Coronary artery (tissue), 2 donors: Measurements from ENCODE around the gene SIGLEC11.

Experiments used
- DNase-seq: peaks from one replicate; pipeline ENCODE4 v3.0.0-alpha.2; 2017; ENCODE audit warnings: low spot score
- H3K27ac ChIP-seq, 2 donors: fragments of 200-600 bp; sonication (generic); one replicate each; pipeline ENCODE4 v1.5.1; 2016 to 2019
- H3K4me3 ChIP-seq: fragments of 200-600 bp; sonication (generic); 2 replicates; pipeline ENCODE4 v1.5.1; 2016; ENCODE audit warnings: mild to moderate bottlenecking, moderate library complexity
- CTCF ChIP-seq: fragments of 200-600 bp; sonication (generic); IDR thresholded peaks from one replicate; pipeline ENCODE4 v1.5.1; 2019; ENCODE audit warnings: antibody characterized with exemption

SIGLEC11 gene

GRCh38 chr19:49954933-49955332 lies 6.0 kb downstream of the SIGLEC11 start:
- Histone ChIP-seq H3K27ac (no peak overlapping the region), H3K4me3 (no peak overlapping the region)
- TF ChIP-seq CTCF, result no peak
- DNase-seq, result no peak

GRCh38 chr19:49954092-49954829 lies 6.7 kb downstream of the SIGLEC11 start:
- TF ChIP-seq CTCF, result no peak
- H3K27ac ChIP-seq, result no peak overlapping the region
- no peak for DNase-seq
- H3K4me3 ChIP-seq, result no peak overlapping the region

- Histone ChIP-seq H3K4me3 (no peak overlapping the region), H3K27ac (no peak overlapping the region)
- no peak for TF ChIP-seq CTCF
- no peak for DNase-seq
Observed at GRCh38 chr19:49953416-49953815, 7.6 kb downstream of the SIGLEC11 start.

GRCh38 chr19:49952906-49953305 lies 8.1 kb downstream of the SIGLEC11 start:
- TF ChIP-seq CTCF, result no peak
- no peak for DNase-seq
- no peak overlapping the region for H3K4me3 ChIP-seq
- no peak overlapping the region for H3K27ac ChIP-seq

- no peak for TF ChIP-seq CTCF
- Histone ChIP-seq H3K27ac (no peak overlapping the region), H3K4me3 (no peak overlapping the region)
- no peak for DNase-seq
Observed at GRCh38 chr19:49952479-49952836, 8.5 kb downstream of the SIGLEC11 start.

GRCh38 chr19:49951806-49952478 lies 9.0 kb downstream of the SIGLEC11 start:
- Histone ChIP-seq H3K4me3 (no peak overlapping the region), H3K27ac (no peak overlapping the region)
- no peak for DNase-seq
- no peak for TF ChIP-seq CTCF

- no peak for TF ChIP-seq CTCF
- DNase-seq, result no peak
- Histone ChIP-seq H3K4me3 (no peak overlapping the region), H3K27ac (no peak overlapping the region)
Observed at GRCh38 chr19:49950956-49951526, 9.9 kb downstream of the SIGLEC11 start.
